Effector memory CD4-positive, alpha-beta T cell (primary cell): ENCODE measurements around the gene KIAA0825.

Source experiments
- DNase-seq, 3 donors: peaks; one replicate each; pipeline ENCODE4 v3.0.0-alpha.2; 2020
- H3K27ac ChIP-seq: 2 replicates; pipeline ENCODE4 v1.7.0; 2013; ENCODE audit warnings: mild to moderate bottlenecking, low read length, moderate library complexity; ENCODE audit not compliant: insufficient read depth, poor library complexity, severe bottlenecking
- H3K27me3 ChIP-seq: replicated peaks from 2 replicates; pipeline ENCODE4 v1.7.0; 2013; ENCODE audit warnings: mild to moderate bottlenecking, low read length; ENCODE audit not compliant: insufficient read depth, control insufficient read depth, poor library complexity, severe bottlenecking
- H3K36me3 ChIP-seq: 2 replicates; pipeline ENCODE4 v1.7.0; 2013; ENCODE audit warnings: mild to moderate bottlenecking, low read length, moderate library complexity; ENCODE audit not compliant: control insufficient read depth, insufficient read depth
- H3K4me1 ChIP-seq: 2 replicates; pipeline ENCODE4 v1.7.0; 2013; ENCODE audit warnings: low read length, mild to moderate bottlenecking; ENCODE audit not compliant: control insufficient read depth, insufficient read depth, poor library complexity, severe bottlenecking
- H3K4me3 ChIP-seq: 2 replicates; pipeline ENCODE4 v1.7.0; 2013; ENCODE audit warnings: low read length, low read depth, mild to moderate bottlenecking; ENCODE audit not compliant: insufficient read depth, poor library complexity, severe bottlenecking
- H3K9me3 ChIP-seq: 2 replicates; pipeline ENCODE4 v1.7.0; 2013; ENCODE audit warnings: mild to moderate bottlenecking, low read length, moderate library complexity; ENCODE audit not compliant: control insufficient read depth

The KIAA0825 gene

GRCh38 chr5:94217745-94218144 lies 400.7 kb downstream of the KIAA0825 start:
- no peak for DNase-seq
- no peak overlapping the region for H3K27ac ChIP-seq
- no peaks in the 10 kb centered on the region for H3K4me1 ChIP-seq
- no peak overlapping the region for H3K4me3 ChIP-seq
- H3K9me3 ChIP-seq: no peaks in the 10 kb centered on the region
- no peaks in the 10 kb centered on the region for H3K36me3 ChIP-seq
- H3K27me3 ChIP-seq: no peaks in the 10 kb centered on the region

- no peak overlapping the region for H3K27ac ChIP-seq
Observed at GRCh38 chr5:94217216-94217615, 401.2 kb downstream of the KIAA0825 start.

GRCh38 chr5:94212476-94212875 lies 405.9 kb downstream of the KIAA0825 start:
- H3K36me3 ChIP-seq: no peaks in the 10 kb centered on the region
- no peak for DNase-seq
- no peaks in the 10 kb centered on the region for H3K27me3 ChIP-seq
- no peak overlapping the region for H3K4me3 ChIP-seq
- H3K27ac ChIP-seq: no peak overlapping the region
- no peaks in the 10 kb centered on the region for H3K4me1 ChIP-seq
- H3K9me3 ChIP-seq: no peaks in the 10 kb centered on the region

More at GRCh38 chr5:94217216-94217615, 401.2 kb downstream of the KIAA0825 start:
- Histone ChIP-seq H3K4me1 (no peaks in the 10 kb centered on the region), H3K27me3 (no peaks in the 10 kb centered on the region), H3K9me3 (no peaks in the 10 kb centered on the region), H3K4me3 (no peak overlapping the region), H3K36me3 (no peaks in the 10 kb centered on the region)
- no peak for DNase-seq

- H3K4me1 ChIP-seq: no peaks in the 10 kb centered on the region
- H3K36me3 ChIP-seq: no peaks in the 10 kb centered on the region
- no peak for DNase-seq
- H3K4me3 ChIP-seq: no peak overlapping the region
- no peaks in the 10 kb centered on the region for H3K9me3 ChIP-seq
- H3K27ac ChIP-seq: no peak overlapping the region
- H3K27me3 ChIP-seq: no peaks in the 10 kb centered on the region
Observed at GRCh38 chr5:94209774-94210355, 408.5 kb downstream of the KIAA0825 start.

- Histone ChIP-seq H3K27me3 (no peaks in the 10 kb centered on the region), H3K4me1 (no peaks in the 10 kb centered on the region), H3K36me3 (no peaks in the 10 kb centered on the region), H3K9me3 (no peaks in the 10 kb centered on the region), H3K27ac (no peak overlapping the region), H3K4me3 (no peak overlapping the region)
- no peak for DNase-seq
Observed at GRCh38 chr5:94209272-94209671, 409.1 kb downstream of the KIAA0825 start.

GRCh38 chr5:94199566-94199965 lies 418.8 kb downstream of the KIAA0825 start:
- Histone ChIP-seq H3K27ac (no peak overlapping the region), H3K4me3 (no peak overlapping the region), H3K27me3 (no peaks in the 10 kb centered on the region), H3K36me3 (no peaks in the 10 kb centered on the region), H3K9me3 (no peaks in the 10 kb centered on the region), H3K4me1 (no peaks in the 10 kb centered on the region)
- no peak for DNase-seq

- Histone ChIP-seq H3K36me3 (no peaks in the 10 kb centered on the region), H3K4me1 (no peaks in the 10 kb centered on the region), H3K9me3 (no peaks in the 10 kb centered on the region), H3K4me3 (no peak overlapping the region), H3K27ac (no peak overlapping the region), H3K27me3 (no peaks in the 10 kb centered on the region)
- no peak for DNase-seq
Observed at GRCh38 chr5:94197970-94198369, 420.4 kb downstream of the KIAA0825 start.

GRCh38 chr5:94196953-94197352 lies 421.5 kb downstream of the KIAA0825 start:
- no peak for DNase-seq
- H3K4me3 ChIP-seq: no peak overlapping the region
- H3K27me3 ChIP-seq: no peaks in the 10 kb centered on the region
- no peaks in the 10 kb centered on the region for H3K4me1 ChIP-seq
- no peaks in the 10 kb centered on the region for H3K36me3 ChIP-seq
- no peak overlapping the region for H3K27ac ChIP-seq
- no peaks in the 10 kb centered on the region for H3K9me3 ChIP-seq

GRCh38 chr5:94192658-94193391 lies 425.6 kb downstream of the KIAA0825 start:
- no peak for DNase-seq
- no peaks in the 10 kb centered on the region for H3K27me3 ChIP-seq
- no peak overlapping the region for H3K27ac ChIP-seq
- H3K4me3 ChIP-seq: no peak overlapping the region
- H3K36me3 ChIP-seq: no peaks in the 10 kb centered on the region
- no peaks in the 10 kb centered on the region for H3K9me3 ChIP-seq
- no peaks in the 10 kb centered on the region for H3K4me1 ChIP-seq

- DNase-seq: no peak
- Histone ChIP-seq H3K36me3 (no peaks in the 10 kb centered on the region), H3K27ac (no peak overlapping the region), H3K9me3 (no peaks in the 10 kb centered on the region), H3K4me1 (no peaks in the 10 kb centered on the region), H3K4me3 (no peak overlapping the region), H3K27me3 (no peaks in the 10 kb centered on the region)
Observed at GRCh38 chr5:94191604-94192003, 426.8 kb downstream of the KIAA0825 start.
